Ovary (tissue), 9 donors: ENCODE results near the gene ADAMTS2. TPM values are rescaled to one million over a fixed set of nuclear protein-coding genes. Genes with fewer than 3 reads are reported as not detected.

Source experiments
- DNase-seq, 5 donors: peaks; one replicate each; pipeline ENCODE4 v3.0.0-alpha.2; 2019 to 2020
- H3K27ac ChIP-seq, 2 donors: fragments of 200-600 bp; one replicate each; pipeline versions ENCODE4 v1.5.1 to v1.8.0; 2019 to 2022
- H3K27me3 ChIP-seq: fragments of 200-600 bp; one replicate; pipeline ENCODE4 v1.8.0; 2022
- H3K36me3 ChIP-seq: fragments of 200-600 bp; sonication (generic); one replicate; pipeline ENCODE4 v1.5.1; 2019
- H3K4me1 ChIP-seq: one replicate; pipeline ENCODE4 v1.8.1; 2013; ENCODE audit warnings: mild to moderate bottlenecking, moderate library complexity; ENCODE audit not compliant: insufficient read depth
- H3K4me3 ChIP-seq: fragments of 200-600 bp; sonication (generic); one replicate; pipeline ENCODE4 v1.5.1; 2017
- H3K9me3 ChIP-seq, 2 donors: fragments of 200-600 bp in 1 of 2; sonication (generic) in 1 of 2; one replicate each; pipeline versions ENCODE4 v1.5.1 to v1.8.1; 2013 to 2019; ENCODE audit warnings: mild to moderate bottlenecking in 1 of 2, moderate library complexity in 1 of 2
- CTCF ChIP-seq, 3 donors: fragments of 450-650 bp in 2 of 3; fragments of 200-600 bp in 1 of 3; IDR thresholded peaks; one replicate each; pipeline versions ENCODE4 v1.5.1 to v1.8.0; 2016 to 2022; ENCODE audit warnings: antibody characterized with exemption in 3 of 3, mild to moderate bottlenecking in 1 of 3
- EP300 ChIP-seq: sonication (generic); formaldehyde crosslinking; IDR thresholded peaks from one replicate; pipeline ENCODE4 v1.6.1; 2017; ENCODE audit warnings: antibody characterized with exemption
- POLR2A ChIP-seq: fragments of 450-650 bp; IDR thresholded peaks from one replicate; pipeline ENCODE4 v1.6.1; 2017; ENCODE audit warnings: antibody characterized with exemption, mild to moderate bottlenecking, moderate library complexity
- WGBS, 3 donors: extraction: QIAGEN DNeasy Blood & Tissue Kit in 1 of 3; methylation state at CpG; one replicate each; pipeline versions ENCODE4 v1.1.5 to v1.1.7; 2013 to 2017; 5-methylcytosine and 5-hydroxymethylcytosine counted together
- intact Hi-C, 4 donors: fragments of 100-400 bp; cut with DNase I; formaldehyde crosslinking; loops; one replicate each; pipeline versions ENCODE4 v1.11.0 to v1.15.1; 2022 to 2023
- polyA plus RNA-seq, 2 donors: library from polyadenylated mRNA; stranded (reverse); fragments of 200-250 nt in 1 of 2; fragments of 350-450 nt in 1 of 2; fragmentation: Illumina TruSeq in 1 of 2; extraction: RNeasy Lipid Tissue Mini Kit (QIAGEN cat#74804) in 1 of 2; gene quantifications; one replicate each; pipeline ENCODE4 v1.2.3, GENCODE V29; 2013 to 2014
- total RNA-seq, 7 donors: library from RNA; depleted of rRNA in 2 of 7; stranded (reverse); fragments of >200 nt in 2 of 7; fragmentation: NEBNext Ultra II Directional in 3 of 7; extraction: Animal tissue kit (Norgen Biotek cat#: 25700) in 3 of 7; gene quantifications; one replicate each; pipeline versions ENCODE4 v1.1.0 to v1.2.4, GENCODE V29; 2016 to 2023
- donor health status: DM: no; HTN: no; CAD: no; lungs with moderate emphysema.
- donor health status: DM: no; HTN: no; CAD: no.
- donor health status: Bipolar disorder and iron deficiency.
- donor health status: DM: yes; HTN: yes; CAD: no.
- donor health status: DM: no; HTN: no; CAD: no.
- donor health status: DM: yes; HTN: yes; CAD: no.

Gene ADAMTS2
- total and polyA plus RNA-seq, 9 donors, result 7.9 to 31.8 (median 11.5) TPM

- intact Hi-C loops, result no loop called here
- DNase-seq, result no peak
- H3K27ac ChIP-seq, result no peak overlapping the region
- no peaks in the 10 kb centered on the region for H3K27me3 ChIP-seq
- H3K36me3 ChIP-seq, result no peaks in the 10 kb centered on the region
- H3K4me3 ChIP-seq, result no peak overlapping the region
- TF ChIP-seq CTCF (IDR thresholded peaks at IDR 0.05), result no peak
- no peak for TF ChIP-seq EP300
- no peaks in the 10 kb centered on the region for H3K9me3 ChIP-seq
- no peaks in the 10 kb centered on the region for H3K4me1 ChIP-seq
- WGBS, 3 donors, result 83 to 96% (median 93%) methylated on average over 3 of the region's 3 CpGs
Measured at GRCh38 chr5:179211068-179211467, 134.2 kb downstream of the ADAMTS2 start.

- H3K27ac ChIP-seq, result no peak overlapping the region
- TF ChIP-seq CTCF (IDR thresholded peaks at IDR 0.05), result no peak
- TF ChIP-seq EP300, result no peak
- no peak for TF ChIP-seq POLR2A
- no peak overlapping the region for H3K4me3 ChIP-seq
- no peaks in the 10 kb centered on the region for H3K4me1 ChIP-seq
- intact Hi-C loops, result no loop called here
- 91 to 94% (median 92%) methylated on average over 6 of the region's 6 CpGs for WGBS, 3 donors
- H3K9me3 ChIP-seq, result no peaks in the 10 kb centered on the region
- DNase-seq, result no peak
- H3K27me3 ChIP-seq, result no peaks in the 10 kb centered on the region
- no peaks in the 10 kb centered on the region for H3K36me3 ChIP-seq
Measured at GRCh38 chr5:179210478-179210877, 134.8 kb downstream of the ADAMTS2 start.

- 75 to 82% (median 82%) methylated on average over 20 of the region's 20 CpGs for WGBS, 3 donors
- no peak for TF ChIP-seq POLR2A
- TF ChIP-seq EP300, result no peak
- no peak for TF ChIP-seq CTCF (IDR thresholded peaks at IDR 0.05)
- Histone ChIP-seq H3K9me3 (no peaks in the 10 kb centered on the region), H3K4me1 (no peaks in the 10 kb centered on the region), H3K27ac (no peak overlapping the region), H3K27me3 (no peaks in the 10 kb centered on the region), H3K4me3 (no peak overlapping the region), H3K36me3 (no peaks in the 10 kb centered on the region)
- intact Hi-C loops, result no loop called here
- DNase-seq, result no peak
Measured at GRCh38 chr5:179209359-179210150, 135.7 kb downstream of the ADAMTS2 start.

- intact Hi-C loops, result no loop called here
- Histone ChIP-seq H3K4me3 (no peak overlapping the region), H3K4me1 (no peaks in the 10 kb centered on the region), H3K27me3 (no peaks in the 10 kb centered on the region), H3K36me3 (no peaks in the 10 kb centered on the region), H3K9me3 (no peaks in the 10 kb centered on the region), H3K27ac (no peak overlapping the region)
- TF ChIP-seq POLR2A, result no peak
- TF ChIP-seq CTCF (IDR thresholded peaks at IDR 0.05), result no peak
- no peak for TF ChIP-seq EP300
- 86 to 92% (median 89%) methylated on average over 18 of the region's 18 CpGs for WGBS, 3 donors
- no peak for DNase-seq
Measured at GRCh38 chr5:179208706-179209358, 136.4 kb downstream of the ADAMTS2 start.
